GM21423 (cell line): ENCODE measurements around the gene SLC7A4.
A peak's percentile ranks its signal among the peaks of the same experiment; 100 is the strongest.
"Not testable (repeated sequence)": the region's sequence is repeated elsewhere in the genome, so short reads cannot be mapped to it uniquely, and the experiment has no call there.

Experiments
- ATAC-seq: cut with Tn5 transposase; IDR thresholded peaks from one replicate; pipeline ENCODE4 v1.9.1; 2021; ENCODE audit warnings: mild to moderate bottlenecking, moderate library complexity; ENCODE audit not compliant: unreplicated experiment

Gene SLC7A4

GRCh38 chr22:21022955-21023614 lies 9.3 kb downstream of the SLC7A4 start:
- ATAC-seq = no peak

- ATAC-seq = no peak
Measured at GRCh38 chr22:21022507-21022906, 9.9 kb downstream of the SLC7A4 start.

GRCh38 chr22:21020802-21021429 lies 11.4 kb downstream of the SLC7A4 start:
- ATAC-seq = no peak

GRCh38 chr22:21018314-21018713 lies 14.0 kb downstream of the SLC7A4 start:
- ATAC-seq = no peak

GRCh38 chr22:21016644-21017420 lies 15.5 kb downstream of the SLC7A4 start:
- no peak for ATAC-seq

GRCh38 chr22:21015466-21016006 lies 16.8 kb downstream of the SLC7A4 start:
- ATAC-seq = no peak

- no peak for ATAC-seq
Measured at GRCh38 chr22:21014726-21015465, 17.5 kb downstream of the SLC7A4 start, which contains the start of gene P2RX6. TSS of gene P2RX6 (plus strand) at chr22:21015165. CDS start at chr22:21015175, 10 bp downstream.

- ATAC-seq = peak; percentile 77
Measured at GRCh38 chr22:21014202-21014725, 18.1 kb downstream of the SLC7A4 start.

GRCh38 chr22:21013657-21014201 lies 18.6 kb downstream of the SLC7A4 start:
- ATAC-seq = no peak

- no peak for ATAC-seq
Measured at GRCh38 chr22:21012446-21013407, 19.6 kb downstream of the SLC7A4 start.

- no peak for ATAC-seq
Measured at GRCh38 chr22:21010426-21011113, 21.8 kb downstream of the SLC7A4 start.

GRCh38 chr22:21009638-21010425 lies 22.5 kb downstream of the SLC7A4 start:
- no peak for ATAC-seq

GRCh38 chr22:21009208-21009607 lies 23.2 kb downstream of the SLC7A4 start:
- not testable (repeated sequence) for ATAC-seq

- ATAC-seq = no peak
Measured at GRCh38 chr22:21003782-21004181, 28.6 kb downstream of the SLC7A4 start.

GRCh38 chr22:21001601-21002325 lies 30.6 kb downstream of the SLC7A4 start, which contains the start of gene THAP7:
TSS of gene THAP7 (minus strand) at chr22:21002118. CDS start at chr22:21001911, 207 bp downstream.
- ATAC-seq = peak; percentile 87

- ATAC-seq = peak; percentile 8
Measured at GRCh38 chr22:21000987-21001600, 31.3 kb downstream of the SLC7A4 start.
